A673 (cell line): ENCODE measurements around the gene SERPINA10.

ENCODE experiments used
- EZH2 ChIP-seq: fragments of 200-600 bp; sonication (generic); IDR thresholded peaks from 2 replicates; pipeline ENCODE4 v1.6.1; 2017; ENCODE audit warnings: borderline replicate concordance, low read depth, mild to moderate bottlenecking, mixed read lengths, antibody characterized with exemption, low read length; ENCODE audit not compliant: poor library complexity, severe bottlenecking
- TF ChIP-seq, protein P1 (sequence below): fragments of 300-800, 200-600 bp; sonication (generic); conservative IDR thresholded peaks from 2 replicates; pipeline ENCODE4 v1.5.1; 2017; ENCODE audit warnings: low read depth, mild to moderate bottlenecking, antibody characterized with exemption, low read length, moderate library complexity, mixed read lengths

DNA sequence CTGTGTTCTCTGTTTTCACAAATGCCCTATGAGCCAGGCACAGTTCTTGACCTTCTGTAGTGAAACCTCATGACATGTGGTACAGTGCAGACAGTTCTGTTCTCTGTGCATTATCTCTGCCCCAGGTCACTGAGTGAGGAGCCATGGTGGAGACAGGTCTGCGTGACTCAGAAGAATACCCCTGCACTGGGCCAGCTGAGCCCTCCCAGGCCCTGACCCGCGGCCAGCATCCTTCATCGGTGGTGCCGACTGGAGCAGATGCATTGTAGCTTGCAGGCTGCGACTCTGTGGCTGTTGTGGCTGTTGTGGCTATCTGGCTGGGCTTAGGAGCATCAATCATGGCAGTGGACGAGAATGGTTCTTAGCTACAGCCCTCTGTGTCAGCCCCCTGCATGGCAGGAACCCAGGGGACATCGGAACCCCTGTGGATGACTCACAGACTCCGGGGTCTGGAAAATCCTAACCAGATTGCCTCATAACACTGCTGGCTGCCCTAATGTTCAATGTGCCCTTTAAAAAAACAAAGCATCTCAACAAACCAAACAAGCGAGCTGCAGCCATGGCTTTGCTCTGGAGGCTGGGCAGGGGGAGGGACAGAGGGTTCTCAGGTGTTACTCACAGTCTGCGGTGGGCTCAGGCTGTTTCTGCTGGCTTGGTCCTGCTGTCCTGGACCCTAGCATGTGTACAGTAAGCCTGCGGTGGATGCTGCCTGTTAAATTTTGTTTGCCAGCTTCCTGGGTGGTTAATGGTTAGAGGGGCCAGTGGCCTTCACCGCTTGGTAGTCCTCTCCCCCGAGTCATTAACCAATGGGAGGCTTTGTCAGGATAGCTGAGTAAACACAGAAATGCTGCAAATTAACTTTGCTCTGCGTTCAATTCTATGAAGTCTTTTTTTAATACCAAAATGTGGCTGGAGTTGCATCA lies 29.8 kb upstream of the SERPINA10 start, which contains the start of gene SERPINA6:
- TF ChIP-seq, protein P1, sequence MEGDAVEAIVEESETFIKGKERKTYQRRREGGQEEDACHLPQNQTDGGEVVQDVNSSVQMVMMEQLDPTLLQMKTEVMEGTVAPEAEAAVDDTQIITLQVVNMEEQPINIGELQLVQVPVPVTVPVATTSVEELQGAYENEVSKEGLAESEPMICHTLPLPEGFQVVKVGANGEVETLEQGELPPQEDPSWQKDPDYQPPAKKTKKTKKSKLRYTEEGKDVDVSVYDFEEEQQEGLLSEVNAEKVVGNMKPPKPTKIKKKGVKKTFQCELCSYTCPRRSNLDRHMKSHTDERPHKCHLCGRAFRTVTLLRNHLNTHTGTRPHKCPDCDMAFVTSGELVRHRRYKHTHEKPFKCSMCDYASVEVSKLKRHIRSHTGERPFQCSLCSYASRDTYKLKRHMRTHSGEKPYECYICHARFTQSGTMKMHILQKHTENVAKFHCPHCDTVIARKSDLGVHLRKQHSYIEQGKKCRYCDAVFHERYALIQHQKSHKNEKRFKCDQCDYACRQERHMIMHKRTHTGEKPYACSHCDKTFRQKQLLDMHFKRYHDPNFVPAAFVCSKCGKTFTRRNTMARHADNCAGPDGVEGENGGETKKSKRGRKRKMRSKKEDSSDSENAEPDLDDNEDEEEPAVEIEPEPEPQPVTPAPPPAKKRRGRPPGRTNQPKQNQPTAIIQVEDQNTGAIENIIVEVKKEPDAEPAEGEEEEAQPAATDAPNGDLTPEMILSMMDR, result no peak
- TF ChIP-seq EZH2, result no peak
